GM12878 (cell line): Measurements from ENCODE around the gene LGALS3. TPM values are rescaled to one million over a fixed set of nuclear protein-coding genes. Genes with fewer than 3 reads are reported as not detected.

Source experiments
- HDAC2 ChIP-seq: fragments of 200-600 bp; sonication (generic); IDR thresholded peaks from 2 replicates; pipeline ENCODE4 v1.6.1; 2017
- polyA plus RNA-seq, 11 experiments: library from polyadenylated mRNA; depleted of rRNA in 4 of 11; unstranded in 6 of 11; stranded (reverse) in 5 of 11; fragments of >200 nt; fragmentation: Nextera tagmentation in 4 of 11; fragmentation: Illumina TruSeq in 1 of 11; extraction: Ambion mirVana in 4 of 11; extraction: Trizol in 1 of 11; gene quantifications; 1 replicate in 1 of 11; 2 replicates in 10 of 11; pipeline versions ENCODE4 v1.2.1 to v1.2.3, GENCODE V29; 2011 to 2016; ENCODE audit warnings: inconsistent platforms in 2 of 11, missing spikeins in 2 of 11, low read depth in 1 of 11
- total RNA-seq, 4 experiments: library from RNA; depleted of rRNA in 3 of 4; stranded (reverse); fragments of >200 nt in 3 of 4; fragmentation: Illumina TruSeq in 1 of 4; extraction: Trizol in 1 of 4; gene quantifications; 2 replicates each; pipeline versions ENCODE4 v1.2.1 to v1.2.3, GENCODE V29; 2013 to 2021
- TF ChIP-seq, protein P1 (sequence below): fragments of 450-650 bp; IDR thresholded peaks from 2 replicates; pipeline ENCODE4 v1.6.1; 2016; ENCODE audit warnings: mild to moderate bottlenecking, moderate library complexity, borderline replicate concordance
- TF ChIP-seq, protein P2 (sequence below): fragments of 150-350 bp; IDR thresholded peaks from 2 replicates; pipeline ENCODE4 v1.6.1; 2014; ENCODE audit warnings: mild to moderate bottlenecking, low read depth, low read length

LGALS3 gene
- total and polyA plus RNA-seq, 10 of the 15 experiments (the other 5 are each of a cell fraction or from before 2014, with no cell fraction given) = 1.5 to 34.2 (median 18.4) TPM

DNA sequence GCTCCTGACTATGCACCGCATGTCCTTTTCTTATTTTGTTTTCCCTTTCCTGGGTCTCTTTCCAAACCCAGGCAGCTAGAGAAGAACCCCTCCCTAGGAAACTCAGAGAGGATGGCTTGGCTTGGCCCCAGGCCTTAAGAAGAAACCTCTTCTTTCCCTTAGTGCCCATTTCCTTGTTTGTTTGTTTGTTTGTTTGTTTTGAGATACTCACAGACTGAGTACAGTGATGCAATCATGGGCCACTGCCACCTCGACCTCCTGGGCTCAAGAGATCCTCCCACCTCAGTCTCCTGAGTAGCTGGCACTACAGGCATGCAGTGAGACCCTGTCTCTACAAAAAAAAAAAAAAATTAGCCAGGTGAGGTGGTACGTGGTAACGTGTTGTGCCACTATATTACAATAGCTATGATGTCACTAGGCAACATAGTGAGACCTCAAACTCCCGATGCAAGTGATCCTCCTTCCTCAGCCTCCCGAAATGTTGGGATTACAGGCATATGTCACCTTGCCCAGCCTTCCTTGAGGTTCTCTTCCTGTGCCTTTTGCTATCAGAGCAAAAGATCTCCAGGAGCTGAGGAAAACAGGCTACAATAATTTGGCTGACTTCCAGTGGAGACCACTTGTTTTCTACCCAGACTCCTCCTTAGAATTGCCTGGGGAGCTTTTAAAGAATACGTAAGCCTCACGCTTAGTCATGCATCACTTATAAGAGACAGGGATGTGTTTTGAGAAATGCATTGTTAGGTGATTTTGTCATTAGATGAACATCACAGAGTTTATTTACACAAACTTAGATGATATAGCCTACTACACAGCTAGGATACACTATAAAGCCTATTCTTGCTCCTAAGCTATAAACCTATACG, 34.5 kb upstream of the LGALS3 start (continued):
- TF ChIP-seq, protein P1, sequence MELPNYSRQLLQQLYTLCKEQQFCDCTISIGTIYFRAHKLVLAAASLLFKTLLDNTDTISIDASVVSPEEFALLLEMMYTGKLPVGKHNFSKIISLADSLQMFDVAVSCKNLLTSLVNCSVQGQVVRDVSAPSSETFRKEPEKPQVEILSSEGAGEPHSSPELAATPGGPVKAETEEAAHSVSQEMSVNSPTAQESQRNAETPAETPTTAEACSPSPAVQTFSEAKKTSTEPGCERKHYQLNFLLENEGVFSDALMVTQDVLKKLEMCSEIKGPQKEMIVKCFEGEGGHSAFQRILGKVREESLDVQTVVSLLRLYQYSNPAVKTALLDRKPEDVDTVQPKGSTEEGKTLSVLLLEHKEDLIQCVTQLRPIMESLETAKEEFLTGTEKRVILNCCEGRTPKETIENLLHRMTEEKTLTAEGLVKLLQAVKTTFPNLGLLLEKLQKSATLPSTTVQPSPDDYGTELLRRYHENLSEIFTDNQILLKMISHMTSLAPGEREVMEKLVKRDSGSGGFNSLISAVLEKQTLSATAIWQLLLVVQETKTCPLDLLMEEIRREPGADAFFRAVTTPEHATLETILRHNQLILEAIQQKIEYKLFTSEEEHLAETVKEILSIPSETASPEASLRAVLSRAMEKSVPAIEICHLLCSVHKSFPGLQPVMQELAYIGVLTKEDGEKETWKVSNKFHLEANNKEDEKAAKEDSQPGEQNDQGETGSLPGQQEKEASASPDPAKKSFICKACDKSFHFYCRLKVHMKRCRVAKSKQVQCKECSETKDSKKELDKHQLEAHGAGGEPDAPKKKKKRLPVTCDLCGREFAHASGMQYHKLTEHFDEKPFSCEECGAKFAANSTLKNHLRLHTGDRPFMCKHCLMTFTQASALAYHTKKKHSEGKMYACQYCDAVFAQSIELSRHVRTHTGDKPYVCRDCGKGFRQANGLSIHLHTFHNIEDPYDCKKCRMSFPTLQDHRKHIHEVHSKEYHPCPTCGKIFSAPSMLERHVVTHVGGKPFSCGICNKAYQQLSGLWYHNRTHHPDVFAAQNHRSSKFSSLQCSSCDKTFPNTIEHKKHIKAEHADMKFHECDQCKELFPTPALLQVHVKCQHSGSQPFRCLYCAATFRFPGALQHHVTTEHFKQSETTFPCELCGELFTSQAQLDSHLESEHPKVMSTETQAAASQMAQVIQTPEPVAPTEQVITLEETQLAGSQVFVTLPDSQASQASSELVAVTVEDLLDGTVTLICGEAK = no peak
- TF ChIP-seq HDAC2 = no peak
- TF ChIP-seq, protein P2, sequence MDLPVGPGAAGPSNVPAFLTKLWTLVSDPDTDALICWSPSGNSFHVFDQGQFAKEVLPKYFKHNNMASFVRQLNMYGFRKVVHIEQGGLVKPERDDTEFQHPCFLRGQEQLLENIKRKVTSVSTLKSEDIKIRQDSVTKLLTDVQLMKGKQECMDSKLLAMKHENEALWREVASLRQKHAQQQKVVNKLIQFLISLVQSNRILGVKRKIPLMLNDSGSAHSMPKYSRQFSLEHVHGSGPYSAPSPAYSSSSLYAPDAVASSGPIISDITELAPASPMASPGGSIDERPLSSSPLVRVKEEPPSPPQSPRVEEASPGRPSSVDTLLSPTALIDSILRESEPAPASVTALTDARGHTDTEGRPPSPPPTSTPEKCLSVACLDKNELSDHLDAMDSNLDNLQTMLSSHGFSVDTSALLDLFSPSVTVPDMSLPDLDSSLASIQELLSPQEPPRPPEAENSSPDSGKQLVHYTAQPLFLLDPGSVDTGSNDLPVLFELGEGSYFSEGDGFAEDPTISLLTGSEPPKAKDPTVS = no peak
